ENCODE measurements around the gene SLC4A1AP. TPM values are rescaled to one million over a fixed set of nuclear protein-coding genes. Genes with fewer than 3 reads are reported as not detected.

SLC4A1AP gene
- total and polyA plus RNA-seq, 12 donors = 13.0 to 41.1 (median 22.3) TPM

DNA sequence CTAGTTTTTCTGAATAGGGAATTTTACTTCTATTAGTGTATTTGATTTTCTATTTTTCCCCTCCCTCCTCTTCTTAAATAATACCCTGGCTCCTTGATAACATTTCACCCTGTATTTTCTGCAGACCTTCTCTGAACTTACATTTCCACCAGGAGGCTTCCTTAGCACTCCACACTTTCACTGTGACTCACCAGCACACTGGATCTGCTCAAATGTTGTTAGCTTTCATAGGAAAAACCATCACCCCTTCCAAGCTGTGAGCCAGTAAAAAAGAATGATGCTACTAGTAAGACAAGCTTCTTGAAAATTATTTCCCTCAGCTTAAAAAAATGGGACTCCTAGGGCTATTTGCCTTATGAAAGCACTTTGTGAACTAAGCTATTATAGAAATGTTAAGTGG lies 16.4 kb upstream of the SLC4A1AP start:
- Histone ChIP-seq H3K4me3 (no peak overlapping the region), H3K36me3 (replicated peaks in 1 of 2) (peaks cover 0 to 75% of the 10 kb centered on the region in 2 donors), H3K27me3 (no peaks in the 10 kb centered on the region), H3K9me3 (replicated peaks in 1 of 3) (no peaks in the 10 kb centered on the region), H3K4me1 (replicated peaks in 1 of 2) (no peaks in the 10 kb centered on the region), H3K27ac (no peak overlapping the region)
- DNase-seq = no peak
- intact Hi-C loops (cut with DNase I) = no loop called here
- TF ChIP-seq, protein P1, sequence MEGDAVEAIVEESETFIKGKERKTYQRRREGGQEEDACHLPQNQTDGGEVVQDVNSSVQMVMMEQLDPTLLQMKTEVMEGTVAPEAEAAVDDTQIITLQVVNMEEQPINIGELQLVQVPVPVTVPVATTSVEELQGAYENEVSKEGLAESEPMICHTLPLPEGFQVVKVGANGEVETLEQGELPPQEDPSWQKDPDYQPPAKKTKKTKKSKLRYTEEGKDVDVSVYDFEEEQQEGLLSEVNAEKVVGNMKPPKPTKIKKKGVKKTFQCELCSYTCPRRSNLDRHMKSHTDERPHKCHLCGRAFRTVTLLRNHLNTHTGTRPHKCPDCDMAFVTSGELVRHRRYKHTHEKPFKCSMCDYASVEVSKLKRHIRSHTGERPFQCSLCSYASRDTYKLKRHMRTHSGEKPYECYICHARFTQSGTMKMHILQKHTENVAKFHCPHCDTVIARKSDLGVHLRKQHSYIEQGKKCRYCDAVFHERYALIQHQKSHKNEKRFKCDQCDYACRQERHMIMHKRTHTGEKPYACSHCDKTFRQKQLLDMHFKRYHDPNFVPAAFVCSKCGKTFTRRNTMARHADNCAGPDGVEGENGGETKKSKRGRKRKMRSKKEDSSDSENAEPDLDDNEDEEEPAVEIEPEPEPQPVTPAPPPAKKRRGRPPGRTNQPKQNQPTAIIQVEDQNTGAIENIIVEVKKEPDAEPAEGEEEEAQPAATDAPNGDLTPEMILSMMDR (IDR thresholded peaks at IDR 0.05) = no peak
- no peak for TF ChIP-seq POLR2A (IDR thresholded peaks at IDR 0.05)

DNA sequence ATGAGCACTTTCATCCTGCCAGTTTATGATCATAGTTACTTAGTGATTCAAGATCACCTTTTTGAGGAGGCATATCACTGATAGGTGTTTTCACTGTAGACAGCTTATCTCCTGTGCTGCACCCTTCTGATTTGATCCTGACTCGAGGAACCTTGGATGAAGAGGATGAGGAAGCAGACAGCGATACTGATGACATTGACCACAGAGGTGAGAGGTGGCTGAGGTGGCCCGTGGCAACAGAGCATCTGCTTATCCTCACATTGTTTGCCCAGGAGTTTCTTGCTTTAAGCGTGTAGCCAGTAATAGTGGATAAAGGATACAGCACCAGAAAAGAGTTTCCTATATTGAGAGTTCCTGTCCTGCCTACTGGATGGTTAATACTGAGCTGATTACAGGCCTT lies 16.0 kb upstream of the SLC4A1AP start:
- H3K27ac ChIP-seq = no peak overlapping the region
- H3K27me3 ChIP-seq = no peaks in the 10 kb centered on the region
- no peak overlapping the region for H3K4me3 ChIP-seq
- no peaks in the 10 kb centered on the region for H3K9me3 ChIP-seq (replicated peaks in 1 of 3)
- 84 to 92% (median 89%) methylated on average over 4 of the region's 4 CpGs for WGBS, 4 donors
- TF ChIP-seq POLR2A (IDR thresholded peaks at IDR 0.05) = no peak
- TF ChIP-seq, protein P1 (IDR thresholded peaks at IDR 0.05) = no peak
- intact Hi-C loops (cut with DNase I) = no loop called here
- DNase-seq = no peak
- H3K4me1 ChIP-seq (replicated peaks in 1 of 2) = no peaks in the 10 kb centered on the region
- H3K36me3 ChIP-seq (replicated peaks in 1 of 2) = peaks cover 0 to 77% of the 10 kb centered on the region in 2 donors

GRCh38 chr2:27651056-27651455 lies 12.6 kb upstream of the SLC4A1AP start:
- Histone ChIP-seq H3K9me3 (replicated peaks in 1 of 3) (no peaks in the 10 kb centered on the region), H3K4me3 (no peak overlapping the region), H3K4me1 (replicated peaks in 1 of 2) (no peaks in the 10 kb centered on the region), H3K27ac (no peak overlapping the region), H3K36me3 (replicated peaks in 1 of 2) (peaks cover 0 to 95% of the 10 kb centered on the region in 2 donors), H3K27me3 (no peaks in the 10 kb centered on the region)
- DNase-seq = no peak
- no peak for TF ChIP-seq POLR2A (IDR thresholded peaks at IDR 0.05)
- TF ChIP-seq, protein P1 (IDR thresholded peaks at IDR 0.05) = no peak
- WGBS, 4 donors = 73 to 83% (median 78%) methylated on average over 4 of the region's 4 CpGs
- intact Hi-C loops (cut with DNase I) = no loop called here

DNA sequence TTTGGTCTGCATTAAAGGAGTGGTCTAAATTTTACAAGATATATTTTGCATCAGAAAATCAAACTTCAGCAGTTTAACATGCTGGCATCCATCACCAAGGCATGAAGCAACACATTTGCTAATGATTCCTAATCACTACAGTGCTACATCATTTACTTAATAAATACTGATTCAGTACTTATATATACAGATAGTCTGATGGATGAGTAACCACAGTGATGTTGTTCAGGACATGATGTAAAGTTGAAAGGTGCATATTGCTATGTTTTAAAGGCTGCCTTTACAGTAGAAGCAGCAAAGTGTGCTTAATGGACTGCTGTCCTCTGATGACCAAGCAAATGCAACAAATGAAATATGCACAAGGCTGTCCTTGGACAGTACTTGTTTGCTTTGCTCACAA lies 11.3 kb upstream of the SLC4A1AP start:
- Histone ChIP-seq H3K9me3 (replicated peaks in 1 of 3) (no peaks in the 10 kb centered on the region), H3K36me3 (replicated peaks in 1 of 2) (peaks cover 0 to 99% of the 10 kb centered on the region in 2 donors), H3K4me3 (no peak overlapping the region), H3K4me1 (replicated peaks in 1 of 2) (no peaks in the 10 kb centered on the region), H3K27ac (no peak overlapping the region), H3K27me3 (no peaks in the 10 kb centered on the region)
- TF ChIP-seq, protein P1 (IDR thresholded peaks at IDR 0.05) = no peak
- no peak for TF ChIP-seq POLR2A (IDR thresholded peaks at IDR 0.05)
- intact Hi-C loops (cut with DNase I) = no loop called here
- no peak for DNase-seq

Data from adrenal gland (tissue), 12 donors.